ENCODE results near the gene CD46.

- TF ChIP-seq CTCF (IDR thresholded peaks at IDR 0.05 in 2 of 3, conservative IDR thresholded peaks at IDR 0.05 in 1 of 3; ENCODE audit: control insufficient read depth in 2 of 3, extremely low read depth in 1 of 3, insufficient read depth in 1 of 3, low read depth in 3 of 3, low read length in 3 of 3) (peak; percentile 47 to 61 (median 58)), POLR2AphosphoS5 (IDR thresholded peaks at IDR 0.05; ENCODE audit: low read length) (peak; percentile 95), TAF1 (IDR thresholded peaks at IDR 0.05; ENCODE audit: borderline replicate concordance, low read depth, low read length) (peak; percentile 82), SMC3 (IDR thresholded peaks at IDR 0.05; ENCODE audit: borderline replicate concordance, low read length) (peak; percentile 24; the same call in 1 of the 2 replicates)
These were observed 72.2 kb downstream of the CD46 start for GRCh38 chr1:207823880-207824566.
